Neutrophil (primary cell): ENCODE results near the gene KCTD2.

ENCODE experiments used
- H3K27ac ChIP-seq: fragments of 200-600 bp; sonication (generic); 2 replicates; pipeline ENCODE4 v1.5.1; 2016; ENCODE audit warnings: mild to moderate bottlenecking, moderate library complexity
- H3K27me3 ChIP-seq: fragments of 200-600 bp; sonication (generic); 2 replicates; pipeline ENCODE4 v1.6.0; 2016; ENCODE audit warnings: mild to moderate bottlenecking
- H3K36me3 ChIP-seq: fragments of 200-600 bp; sonication (generic); 2 replicates; pipeline ENCODE4 v1.5.1; 2017
- H3K4me1 ChIP-seq, 2 experiments: fragments of 200-600 bp in 1 of 2; sonication (generic) in 1 of 2; 1 replicate in 1 of 2; 2 replicates in 1 of 2; pipeline versions ENCODE4 v1.5.1 to v1.6.1; 2013 to 2016; ENCODE audit warnings: low read depth in 1 of 2, low read length in 1 of 2, mild to moderate bottlenecking in 1 of 2, moderate library complexity in 1 of 2; ENCODE audit not compliant: control insufficient read depth in 1 of 2, insufficient read depth in 1 of 2
- H3K4me3 ChIP-seq, 2 experiments: fragments of 200-600 bp in 1 of 2; sonication (generic) in 1 of 2; 1 replicate in 1 of 2; 2 replicates in 1 of 2; pipeline ENCODE4 v1.5.1; 2013 to 2016; ENCODE audit warnings: low read depth in 1 of 2, low read length in 1 of 2, mild to moderate bottlenecking in 1 of 2, moderate library complexity in 1 of 2
- H3K9me3 ChIP-seq: fragments of 200-600 bp; sonication (generic); 2 replicates; pipeline ENCODE4 v1.5.1; 2016
- TF ChIP-seq, protein P1 (sequence below): fragments of 200-600 bp; sonication (generic); IDR thresholded peaks from 2 replicates; pipeline ENCODE4 v1.5.1; 2016; ENCODE audit warnings: antibody characterized with exemption

The KCTD2 gene

DNA sequence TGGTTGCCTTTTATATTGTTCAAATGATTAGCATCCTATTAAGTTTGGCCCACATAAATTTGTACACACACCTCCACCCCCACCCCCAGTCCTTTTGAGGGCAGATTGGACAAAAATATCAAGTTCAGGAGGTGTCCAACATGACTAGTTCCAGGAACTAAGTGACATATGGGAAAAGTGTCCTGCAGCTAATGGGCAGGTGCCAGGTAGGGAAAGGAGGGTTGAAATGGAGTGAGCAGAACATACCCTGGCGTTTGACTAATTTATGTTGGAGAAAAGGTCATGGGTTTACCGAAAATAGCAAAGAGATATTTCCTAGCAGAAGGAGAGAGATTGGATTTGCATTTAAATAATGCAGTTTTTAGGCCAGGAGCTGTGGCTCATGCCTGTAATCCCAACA lies 4.9 kb downstream of the KCTD2 start:
- Histone ChIP-seq H3K36me3 (peaks cover 62% of the 10 kb centered on the region), H3K9me3 (no peaks in the 10 kb centered on the region), H3K4me1 (peaks cover 13 to 15% of the 10 kb centered on the region in 2 experiments), H3K27me3 (no peaks in the 10 kb centered on the region), H3K27ac (no peak overlapping the region), H3K4me3 (no peak overlapping the region)
- TF ChIP-seq, protein P1, sequence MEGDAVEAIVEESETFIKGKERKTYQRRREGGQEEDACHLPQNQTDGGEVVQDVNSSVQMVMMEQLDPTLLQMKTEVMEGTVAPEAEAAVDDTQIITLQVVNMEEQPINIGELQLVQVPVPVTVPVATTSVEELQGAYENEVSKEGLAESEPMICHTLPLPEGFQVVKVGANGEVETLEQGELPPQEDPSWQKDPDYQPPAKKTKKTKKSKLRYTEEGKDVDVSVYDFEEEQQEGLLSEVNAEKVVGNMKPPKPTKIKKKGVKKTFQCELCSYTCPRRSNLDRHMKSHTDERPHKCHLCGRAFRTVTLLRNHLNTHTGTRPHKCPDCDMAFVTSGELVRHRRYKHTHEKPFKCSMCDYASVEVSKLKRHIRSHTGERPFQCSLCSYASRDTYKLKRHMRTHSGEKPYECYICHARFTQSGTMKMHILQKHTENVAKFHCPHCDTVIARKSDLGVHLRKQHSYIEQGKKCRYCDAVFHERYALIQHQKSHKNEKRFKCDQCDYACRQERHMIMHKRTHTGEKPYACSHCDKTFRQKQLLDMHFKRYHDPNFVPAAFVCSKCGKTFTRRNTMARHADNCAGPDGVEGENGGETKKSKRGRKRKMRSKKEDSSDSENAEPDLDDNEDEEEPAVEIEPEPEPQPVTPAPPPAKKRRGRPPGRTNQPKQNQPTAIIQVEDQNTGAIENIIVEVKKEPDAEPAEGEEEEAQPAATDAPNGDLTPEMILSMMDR = no peak

DNA sequence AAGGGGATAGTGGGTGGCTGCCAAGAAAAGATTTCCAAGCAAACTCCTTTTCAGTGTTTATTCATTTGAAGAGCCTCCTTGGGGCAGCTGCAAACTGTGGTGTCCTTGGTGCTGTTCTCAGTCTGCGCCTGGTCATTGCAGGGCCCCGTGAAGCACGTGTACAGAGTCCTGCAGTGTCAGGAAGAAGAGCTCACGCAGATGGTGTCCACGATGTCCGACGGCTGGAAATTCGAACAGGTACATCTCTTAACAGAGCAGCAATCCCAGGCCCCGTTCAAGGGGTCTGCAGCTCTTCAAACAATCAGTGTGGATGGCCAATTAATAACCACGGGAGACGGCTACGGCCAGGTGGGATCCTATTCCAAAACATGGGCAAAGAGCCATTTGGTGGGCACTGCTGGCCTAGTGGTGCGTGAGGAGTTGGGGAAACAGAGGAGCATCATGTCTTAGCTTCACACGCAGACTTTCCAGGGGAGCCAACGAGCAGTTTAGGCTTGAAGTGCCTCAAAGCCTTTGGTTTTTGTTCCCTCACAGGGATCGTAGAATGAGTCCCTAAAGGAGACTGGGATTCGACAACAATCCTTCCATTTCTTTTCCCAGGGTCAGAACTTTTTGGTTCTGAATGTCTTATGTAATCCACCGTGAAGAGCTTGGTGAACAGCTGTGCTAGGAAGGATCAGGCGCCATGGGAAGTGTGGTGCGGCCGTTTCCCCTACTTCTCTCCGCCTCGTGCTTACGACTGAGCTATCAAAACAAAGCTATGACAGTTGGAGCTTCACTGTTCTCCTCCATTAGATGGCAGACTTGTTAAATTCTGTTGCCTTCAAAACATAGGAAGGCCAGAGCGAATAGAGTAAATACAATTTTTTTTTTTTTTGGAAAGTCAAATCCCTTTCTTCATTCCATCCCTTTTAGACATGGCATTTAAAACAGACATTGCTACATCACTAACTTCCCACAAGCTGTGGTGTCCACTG lies 12.6 kb downstream of the KCTD2 start:
- H3K4me1 ChIP-seq = no peaks in the 10 kb centered on the region
- TF ChIP-seq, protein P1 = no peak
- H3K27ac ChIP-seq = no peak overlapping the region
- no peaks in the 10 kb centered on the region for H3K9me3 ChIP-seq
- H3K27me3 ChIP-seq = no peaks in the 10 kb centered on the region
- peaks cover 79% of the 10 kb centered on the region for H3K36me3 ChIP-seq
- H3K4me3 ChIP-seq = no peak overlapping the region

- TF ChIP-seq, protein P1 = no peak
- no peaks in the 10 kb centered on the region for H3K27me3 ChIP-seq
- peaks cover 79% of the 10 kb centered on the region for H3K36me3 ChIP-seq
- H3K27ac ChIP-seq = no peak overlapping the region
- H3K9me3 ChIP-seq = no peaks in the 10 kb centered on the region
- no peak overlapping the region for H3K4me3 ChIP-seq
- H3K4me1 ChIP-seq = peaks cover 0 to 4% of the 10 kb centered on the region in 2 experiments
Observed at GRCh38 chr17:75060434-75061054, 13.5 kb downstream of the KCTD2 start.

DNA sequence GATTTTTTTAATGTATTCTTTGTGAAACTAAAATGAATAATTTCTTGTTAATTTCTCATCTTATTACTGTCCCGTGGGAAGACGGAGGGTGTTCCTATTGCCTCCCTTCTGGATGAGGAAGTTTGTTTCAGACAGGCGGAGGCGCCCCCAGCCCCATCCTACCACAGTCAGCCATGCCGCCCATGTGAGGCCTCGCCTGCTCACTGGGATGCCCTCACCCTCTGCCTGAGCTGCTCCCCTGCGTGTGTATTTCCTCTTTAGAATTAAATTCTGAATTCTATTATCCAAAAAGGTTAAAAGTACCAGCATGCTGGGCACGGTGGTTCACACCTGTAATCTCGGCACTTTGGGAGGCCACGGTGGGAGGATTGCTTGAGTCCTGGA lies 14.0 kb downstream of the KCTD2 start:
- Histone ChIP-seq H3K27me3 (no peaks in the 10 kb centered on the region), H3K9me3 (no peaks in the 10 kb centered on the region), H3K27ac (no peak overlapping the region), H3K4me1 (peaks cover 0 to 9% of the 10 kb centered on the region in 2 experiments), H3K36me3 (peaks cover 80% of the 10 kb centered on the region), H3K4me3 (no peak overlapping the region)
- TF ChIP-seq, protein P1 = no peak

DNA sequence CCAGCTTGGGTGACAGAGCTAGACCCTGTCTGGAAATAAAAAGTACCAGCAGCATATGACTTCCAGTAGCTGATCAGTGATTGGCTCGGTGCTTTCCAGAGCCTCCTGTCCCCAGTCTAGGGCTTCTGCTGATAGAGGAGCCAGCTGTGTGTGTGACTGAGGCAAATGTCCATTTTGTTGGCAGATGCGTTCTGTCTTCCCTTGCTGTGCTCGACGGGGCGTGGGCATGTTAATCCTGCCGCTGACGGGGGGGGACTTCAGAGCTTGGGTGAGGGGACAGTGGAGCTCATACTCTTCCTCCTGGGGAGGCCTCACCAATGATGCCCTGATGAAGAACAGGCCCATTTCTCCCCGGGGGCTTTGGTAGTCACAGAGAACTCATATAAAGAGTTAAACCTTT lies 14.6 kb downstream of the KCTD2 start:
- H3K9me3 ChIP-seq = no peaks in the 10 kb centered on the region
- H3K4me3 ChIP-seq = no peak overlapping the region
- H3K27me3 ChIP-seq = no peaks in the 10 kb centered on the region
- H3K27ac ChIP-seq = no peak overlapping the region
- peaks cover 80% of the 10 kb centered on the region for H3K36me3 ChIP-seq
- H3K4me1 ChIP-seq = peaks cover 0 to 9% of the 10 kb centered on the region in 2 experiments
- TF ChIP-seq, protein P1 = no peak
